Mesenchymal stem cell (in vitro differentiated cells and primary cell): ENCODE data around the gene CDK15.

Experiments
- DNase-seq: peaks from one replicate; pipeline ENCODE4 v3.0.0-alpha.2; 2013
- H2AFZ ChIP-seq: one replicate; pipeline ENCODE4 v1.6.1; 2013; ENCODE audit warnings: low read depth, mild to moderate bottlenecking, control low read depth, inconsistent platforms, low read length, moderate library complexity
- H2AK5ac ChIP-seq: 2 replicates; pipeline ENCODE4 v1.6.1; 2013; ENCODE audit warnings: low read length, moderate library complexity, mild to moderate bottlenecking, inconsistent platforms; ENCODE audit not compliant: severe bottlenecking
- H2BK120ac ChIP-seq: one replicate; pipeline ENCODE4 v1.6.1; 2013; ENCODE audit warnings: low read depth, mild to moderate bottlenecking, inconsistent platforms, low read length, moderate library complexity
- H2BK12ac ChIP-seq, 2 experiments: one replicate each; pipeline ENCODE4 v1.6.1; 2013; ENCODE audit warnings: inconsistent platforms in 2 of 2, low read length in 2 of 2, mild to moderate bottlenecking in 2 of 2, moderate library complexity in 2 of 2, control low read depth in 1 of 2
- H2BK15ac ChIP-seq: one replicate; pipeline ENCODE4 v1.6.1; 2013; ENCODE audit warnings: mild to moderate bottlenecking, low read depth, inconsistent platforms; ENCODE audit not compliant: poor library complexity, severe bottlenecking
- H2BK5ac ChIP-seq: 2 replicates; pipeline ENCODE4 v1.6.1; 2013; ENCODE audit warnings: low read depth, mild to moderate bottlenecking, low read length, control low read depth, inconsistent platforms; ENCODE audit not compliant: poor library complexity, severe bottlenecking
- H3K14ac ChIP-seq, 2 experiments: one replicate each; pipeline ENCODE4 v1.6.1; 2013; ENCODE audit warnings: inconsistent platforms in 2 of 2, low read length in 2 of 2, control low read depth in 1 of 2, mild to moderate bottlenecking in 1 of 2, moderate library complexity in 1 of 2
- H3K18ac ChIP-seq, 2 experiments: one replicate each; pipeline ENCODE4 v1.6.1; 2013; ENCODE audit warnings: inconsistent platforms in 2 of 2, low read length in 2 of 2, control low read depth in 1 of 2, low read depth in 1 of 2, mild to moderate bottlenecking in 1 of 2
- H3K23ac ChIP-seq, 2 experiments: one replicate each; pipeline ENCODE4 v1.6.1; 2013; ENCODE audit warnings: inconsistent platforms in 2 of 2, low read length in 2 of 2, mild to moderate bottlenecking in 2 of 2, moderate library complexity in 2 of 2, control low read depth in 1 of 2
- H3K27ac ChIP-seq: 2 replicates; pipeline ENCODE4 v1.5.1; 2013; ENCODE audit warnings: mild to moderate bottlenecking, moderate library complexity, low read length, control low read depth, inconsistent platforms; ENCODE audit not compliant: poor library complexity, severe bottlenecking
- H3K27me3 ChIP-seq, 2 experiments: 2 replicates each; pipeline versions ENCODE4 v1.6.1 to v1.7.0; 2013; ENCODE audit warnings: low read length in 2 of 2, mild to moderate bottlenecking in 2 of 2, moderate library complexity in 2 of 2, control low read depth in 1 of 2, inconsistent platforms in 1 of 2; ENCODE audit not compliant: control insufficient read depth in 1 of 2, insufficient read depth in 1 of 2
- H3K36me3 ChIP-seq, 2 experiments: 2 replicates each; pipeline versions ENCODE4 v1.6.1 to v1.7.0; 2013; ENCODE audit warnings: low read length in 2 of 2, control low read depth in 1 of 2, inconsistent platforms in 1 of 2, low read depth in 1 of 2, mild to moderate bottlenecking in 1 of 2; ENCODE audit not compliant: insufficient read depth in 2 of 2, control insufficient read depth in 1 of 2
- H3K4ac ChIP-seq, 2 experiments: one replicate each; pipeline ENCODE4 v1.6.1; 2013; ENCODE audit warnings: inconsistent platforms in 2 of 2, low read length in 2 of 2, mild to moderate bottlenecking in 2 of 2, moderate library complexity in 2 of 2, control low read depth in 1 of 2, low read depth in 1 of 2
- H3K4me1 ChIP-seq: 2 replicates; pipeline ENCODE4 v1.6.1; 2013; ENCODE audit warnings: low read depth, low read length, control low read depth; ENCODE audit not compliant: control insufficient read depth, insufficient read depth
- H3K4me2 ChIP-seq: 2 replicates; pipeline ENCODE4 v1.6.1; 2013; ENCODE audit warnings: low read length, mild to moderate bottlenecking, inconsistent platforms; ENCODE audit not compliant: poor library complexity, severe bottlenecking
- H3K4me3 ChIP-seq, 2 experiments: 2 replicates each; pipeline versions ENCODE4 v1.5.1 to v1.7.0; 2013; ENCODE audit warnings: low read length in 2 of 2, mild to moderate bottlenecking in 2 of 2, control low read depth in 1 of 2, low read depth in 1 of 2; ENCODE audit not compliant: insufficient read depth in 1 of 2
- H3K79me1 ChIP-seq: replicated peaks from 2 replicates; pipeline ENCODE4 v1.6.1; 2013; ENCODE audit warnings: mild to moderate bottlenecking, control low read depth, low read length, inconsistent platforms; ENCODE audit not compliant: poor library complexity, severe bottlenecking
- H3K9ac ChIP-seq: 2 replicates; pipeline ENCODE4 v1.7.0; 2013; ENCODE audit warnings: mild to moderate bottlenecking, low read length, moderate library complexity
- H3K9me3 ChIP-seq: 2 replicates; pipeline ENCODE4 v1.7.0; 2013; ENCODE audit warnings: mild to moderate bottlenecking, low read length; ENCODE audit not compliant: control insufficient read depth
- H4K8ac ChIP-seq: one replicate; pipeline ENCODE4 v1.6.1; 2013; ENCODE audit warnings: inconsistent platforms, mild to moderate bottlenecking, low read length, moderate library complexity
- H4K91ac ChIP-seq: one replicate; pipeline ENCODE4 v1.6.1; 2013; ENCODE audit warnings: mild to moderate bottlenecking, low read length, inconsistent platforms
- WGBS: methylation state at CpG from one replicate; pipeline ENCODE4 v1.1.7; 2013; ENCODE audit warnings: mixed read lengths; 5-methylcytosine and 5-hydroxymethylcytosine counted together

Gene CDK15

GRCh38 chr2:201904538-201905420 is 98.4 kb downstream of the CDK15 start:
- H3K79me1 ChIP-seq, result no peaks in the 10 kb centered on the region
- H3K9me3 ChIP-seq, result no peaks in the 10 kb centered on the region
- no peak overlapping the region for H3K23ac ChIP-seq
- no peak overlapping the region for H3K4me2 ChIP-seq
- peak; percentile 9 for DNase-seq
- no peak overlapping the region for H3K4ac ChIP-seq
- H2BK120ac ChIP-seq, result no peak overlapping the region
- no peak overlapping the region for H3K18ac ChIP-seq
- H3K4me3 ChIP-seq, result no peak overlapping the region
- no peak overlapping the region for H3K27ac ChIP-seq
- peak overlapping the region; percentile 61 for H4K91ac ChIP-seq
- no peak overlapping the region for H2AK5ac ChIP-seq
- H2BK15ac ChIP-seq, result no peak overlapping the region
- WGBS, result 59% methylated on average over 5 of the region's 5 CpGs
- H4K8ac ChIP-seq, result peak overlapping the region; percentile 69
- H3K36me3 ChIP-seq, result no peaks in the 10 kb centered on the region
- H3K27me3 ChIP-seq, result peaks cover 0 to 5% of the 10 kb centered on the region in 2 experiments
- no peak overlapping the region for H3K14ac ChIP-seq
- no peak overlapping the region for H3K9ac ChIP-seq
- H2BK5ac ChIP-seq, result no peak overlapping the region
- no peak overlapping the region for H2AFZ ChIP-seq
- peaks cover 4% of the 10 kb centered on the region for H3K4me1 ChIP-seq
- no peak overlapping the region for H2BK12ac ChIP-seq

GRCh38 chr2:201906777-201907562 is 100.6 kb downstream of the CDK15 start:
- no peak overlapping the region for H4K8ac ChIP-seq
- no peak overlapping the region for H3K4me3 ChIP-seq
- H2BK15ac ChIP-seq, result no peak overlapping the region
- no peak overlapping the region for H3K4me2 ChIP-seq
- no peak overlapping the region for H3K23ac ChIP-seq
- H3K36me3 ChIP-seq, result no peaks in the 10 kb centered on the region
- no peak overlapping the region for H3K14ac ChIP-seq
- no peaks in the 10 kb centered on the region for H3K9me3 ChIP-seq
- H3K79me1 ChIP-seq, result no peaks in the 10 kb centered on the region
- no peak overlapping the region for H2BK5ac ChIP-seq
- H2AFZ ChIP-seq, result no peak overlapping the region
- H3K4ac ChIP-seq, result no peak overlapping the region
- no peak overlapping the region for H3K27ac ChIP-seq
- peak overlapping the region; percentile 58 for H2AK5ac ChIP-seq
- H3K9ac ChIP-seq, result no peak overlapping the region
- H3K27me3 ChIP-seq, result peaks cover 0 to 2% of the 10 kb centered on the region in 2 experiments
- H3K18ac ChIP-seq, result no peak overlapping the region
- H3K4me1 ChIP-seq, result peaks cover 3% of the 10 kb centered on the region
- WGBS, result 60% methylated on average over 8 of the region's 10 CpGs
- H2BK120ac ChIP-seq, result no peak overlapping the region
- peak overlapping the region in 1 of 2 experiments; percentile 54 for H2BK12ac ChIP-seq
- no peak overlapping the region for H4K91ac ChIP-seq
- peak; percentile 20 for DNase-seq

DNA sequence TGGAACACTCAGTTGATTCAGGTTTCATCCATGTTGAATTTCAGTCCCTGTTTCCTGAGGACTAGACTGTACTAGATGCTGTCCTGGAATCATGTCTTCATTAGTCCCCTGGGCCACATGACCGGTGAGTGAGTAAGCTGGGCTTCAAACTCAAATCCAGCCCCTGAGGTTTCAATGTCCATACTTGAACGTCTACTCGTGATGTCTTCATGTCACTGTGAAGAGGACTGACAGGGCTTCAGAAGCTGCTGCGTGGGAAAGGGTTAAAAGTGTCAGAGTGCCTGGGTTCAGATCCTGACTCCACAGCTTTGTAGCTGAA is 101.2 kb downstream of the CDK15 start:
- no peaks in the 10 kb centered on the region for H3K9me3 ChIP-seq
- H4K8ac ChIP-seq, result peak overlapping the region; percentile 61
- no peak overlapping the region for H3K4ac ChIP-seq
- no peak overlapping the region for H4K91ac ChIP-seq
- H3K4me1 ChIP-seq, result peaks cover 3% of the 10 kb centered on the region
- no peak overlapping the region for H3K9ac ChIP-seq
- no peaks in the 10 kb centered on the region for H3K36me3 ChIP-seq
- H3K14ac ChIP-seq, result no peak overlapping the region
- H3K18ac ChIP-seq, result peak overlapping the region in 1 of 2 experiments; percentile 28
- no peak overlapping the region for H2BK15ac ChIP-seq
- H3K4me2 ChIP-seq, result no peak overlapping the region
- H3K27me3 ChIP-seq, result no peaks in the 10 kb centered on the region
- no peaks in the 10 kb centered on the region for H3K79me1 ChIP-seq
- no peak overlapping the region for H2AFZ ChIP-seq
- no peak for DNase-seq
- H3K27ac ChIP-seq, result no peak overlapping the region
- H2AK5ac ChIP-seq, result peak overlapping the region; percentile 58
- H2BK120ac ChIP-seq, result no peak overlapping the region
- H2BK5ac ChIP-seq, result no peak overlapping the region
- H3K4me3 ChIP-seq, result no peak overlapping the region
- WGBS, result 69% methylated on average over 4 of the region's 4 CpGs
- no peak overlapping the region for H3K23ac ChIP-seq
- H2BK12ac ChIP-seq, result no peak overlapping the region

GRCh38 chr2:201908901-201909300 is 102.6 kb downstream of the CDK15 start:
- Histone ChIP-seq H3K18ac (no peak overlapping the region), H3K9me3 (no peaks in the 10 kb centered on the region), H4K91ac (no peak overlapping the region), H3K14ac (no peak overlapping the region), H3K4me1 (peaks cover 3% of the 10 kb centered on the region), H3K36me3 (no peaks in the 10 kb centered on the region), H3K4me3 (peak overlapping the region in 1 of 2 experiments; percentile 62), H3K27ac (peak overlapping the region; percentile 93), H3K27me3 (no peaks in the 10 kb centered on the region), H2BK120ac (no peak overlapping the region), H3K4ac (no peak overlapping the region), H3K4me2 (no peak overlapping the region), H2BK12ac (no peak overlapping the region), H3K23ac (no peak overlapping the region), H3K9ac (no peak overlapping the region), H4K8ac (no peak overlapping the region), H2AFZ (no peak overlapping the region), H2BK15ac (no peak overlapping the region), H3K79me1 (no peaks in the 10 kb centered on the region), H2AK5ac (peak overlapping the region; percentile 54), H2BK5ac (no peak overlapping the region)
- no peak for DNase-seq
- WGBS, result 52% methylated on average over 2 of the region's 2 CpGs
